RWPE2 (cell line): ENCODE data around the gene PSMD4.

ENCODE experiments used
- ATAC-seq: fragments of 200-7000 bp; cut with Tn5 transposase; 3 replicates; pipeline ENCODE4 v1.9.1; 2021; ENCODE audit warnings: low read depth
- DNase-seq: peaks from one replicate; pipeline ENCODE4 v3.0.0-alpha.2; 2020; ENCODE audit warnings: low spot score
- H3K27ac ChIP-seq: fragments of 450-650 bp; 2 replicates; pipeline ENCODE4 v1.5.1; 2017; ENCODE audit warnings: mild to moderate bottlenecking; ENCODE audit not compliant: poor library complexity, severe bottlenecking
- H3K27me3 ChIP-seq: fragments of 250-450 bp; sonication (Bioruptor Pico); 2 replicates; pipeline ENCODE4 v1.5.1; 2021; ENCODE audit warnings: mild to moderate bottlenecking, moderate library complexity; ENCODE audit not compliant: insufficient read depth, poor library complexity, severe bottlenecking
- H3K36me3 ChIP-seq: fragments of 250-450 bp; sonication (Bioruptor Pico); 2 replicates; pipeline ENCODE4 v1.5.1; 2020; ENCODE audit warnings: low read depth, mild to moderate bottlenecking, moderate library complexity
- H3K4me1 ChIP-seq: fragments of 250-450 bp; sonication (Bioruptor Pico); 2 replicates; pipeline ENCODE4 v1.5.1; 2021; ENCODE audit warnings: mild to moderate bottlenecking, moderate library complexity; ENCODE audit not compliant: insufficient read depth, poor library complexity, severe bottlenecking
- H3K4me3 ChIP-seq: fragments of 250-450 bp; sonication (Bioruptor Pico); 2 replicates; pipeline ENCODE4 v1.5.1; 2021; ENCODE audit warnings: mild to moderate bottlenecking, moderate library complexity; ENCODE audit not compliant: severe bottlenecking
- H3K9me3 ChIP-seq: fragments of 250-450 bp; sonication (Bioruptor Pico); 2 replicates; pipeline ENCODE4 v1.5.1; 2021; ENCODE audit warnings: mild to moderate bottlenecking, moderate library complexity; ENCODE audit not compliant: severe bottlenecking
- CTCF ChIP-seq: fragments of 450-650 bp; IDR thresholded peaks from one replicate; pipeline ENCODE4 v1.5.1; 2017; ENCODE audit warnings: mild to moderate bottlenecking, moderate library complexity; ENCODE audit not compliant: poor library complexity, severe bottlenecking

The PSMD4 gene

GRCh38 chr1:151313501-151313900, 59.0 kb downstream of the PSMD4 start:
- H3K4me1 ChIP-seq, result peaks cover 22% of the 10 kb centered on the region
- ATAC-seq, result no peak
- H3K9me3 ChIP-seq, result no peaks in the 10 kb centered on the region
- peak overlapping the region; percentile 29 for H3K27ac ChIP-seq
- H3K4me3 ChIP-seq, result no peak overlapping the region
- H3K36me3 ChIP-seq, result peaks cover 81% of the 10 kb centered on the region
- DNase-seq, result no peak
- H3K27me3 ChIP-seq, result no peaks in the 10 kb centered on the region
- no peak for TF ChIP-seq CTCF

- Histone ChIP-seq H3K27ac (peak overlapping the region; percentile 29), H3K27me3 (no peaks in the 10 kb centered on the region), H3K4me1 (peaks cover 22% of the 10 kb centered on the region), H3K9me3 (no peaks in the 10 kb centered on the region), H3K4me3 (no peak overlapping the region), H3K36me3 (peaks cover 76% of the 10 kb centered on the region)
- no peak for TF ChIP-seq CTCF
- DNase-seq (no peak), ATAC-seq (peak; percentile 33; the same call in 2 of the 3 replicates)
Observed at GRCh38 chr1:151314137-151314875, 59.8 kb downstream of the PSMD4 start.

- Histone ChIP-seq H3K4me1 (peaks cover 22% of the 10 kb centered on the region), H3K27ac (no peak overlapping the region), H3K36me3 (peaks cover 72% of the 10 kb centered on the region), H3K27me3 (no peaks in the 10 kb centered on the region), H3K9me3 (no peaks in the 10 kb centered on the region), H3K4me3 (no peak overlapping the region)
- TF ChIP-seq CTCF, result no peak
- no peak for ATAC-seq
- DNase-seq, result no peak
Observed at GRCh38 chr1:151315565-151316235, 61.2 kb downstream of the PSMD4 start.
